ENCODE results near the gene SMIM45.
A peak's percentile ranks its signal among the peaks of the same experiment; 100 is the strongest.

SMIM45 gene

DNA sequence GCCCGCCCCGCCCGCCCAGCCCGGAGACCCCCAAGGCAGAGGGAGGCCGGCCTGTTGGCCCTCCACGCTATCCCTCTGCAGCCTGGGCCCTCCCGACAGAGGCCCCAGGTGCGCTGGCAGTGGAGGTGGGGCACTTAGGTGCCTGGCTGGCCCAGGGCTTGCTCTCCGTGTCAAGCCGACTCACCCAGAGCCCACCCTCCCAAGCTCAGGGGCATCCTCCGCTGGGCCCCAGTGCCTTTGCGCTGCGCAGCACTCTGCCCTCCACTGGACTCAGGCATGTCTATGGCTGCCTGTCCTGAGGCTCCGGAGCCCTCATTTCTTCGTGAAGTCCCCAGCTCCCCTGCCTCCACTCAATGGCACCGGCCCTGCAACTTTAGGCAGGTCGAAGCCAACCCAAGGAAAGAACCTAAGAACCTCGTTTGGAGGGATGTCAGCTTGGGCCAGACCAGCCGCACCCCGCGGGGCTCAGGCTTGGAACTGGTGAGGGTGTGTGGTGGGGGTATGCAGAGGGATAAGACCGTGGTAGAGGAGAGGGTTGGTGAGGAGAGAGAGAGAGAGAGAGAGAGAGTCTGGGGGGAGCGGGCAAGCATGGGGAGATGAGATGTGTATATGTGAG lies 6.1 kb downstream of the SMIM45 start:
- DNase-seq, result no peak
- TF ChIP-seq POLR2A (IDR thresholded peaks at IDR 0.05; ENCODE audit: low read length) (no peak), GATA1 (IDR thresholded peaks at IDR 0.05; ENCODE audit: low read depth, low read length) (no peak)

DNA sequence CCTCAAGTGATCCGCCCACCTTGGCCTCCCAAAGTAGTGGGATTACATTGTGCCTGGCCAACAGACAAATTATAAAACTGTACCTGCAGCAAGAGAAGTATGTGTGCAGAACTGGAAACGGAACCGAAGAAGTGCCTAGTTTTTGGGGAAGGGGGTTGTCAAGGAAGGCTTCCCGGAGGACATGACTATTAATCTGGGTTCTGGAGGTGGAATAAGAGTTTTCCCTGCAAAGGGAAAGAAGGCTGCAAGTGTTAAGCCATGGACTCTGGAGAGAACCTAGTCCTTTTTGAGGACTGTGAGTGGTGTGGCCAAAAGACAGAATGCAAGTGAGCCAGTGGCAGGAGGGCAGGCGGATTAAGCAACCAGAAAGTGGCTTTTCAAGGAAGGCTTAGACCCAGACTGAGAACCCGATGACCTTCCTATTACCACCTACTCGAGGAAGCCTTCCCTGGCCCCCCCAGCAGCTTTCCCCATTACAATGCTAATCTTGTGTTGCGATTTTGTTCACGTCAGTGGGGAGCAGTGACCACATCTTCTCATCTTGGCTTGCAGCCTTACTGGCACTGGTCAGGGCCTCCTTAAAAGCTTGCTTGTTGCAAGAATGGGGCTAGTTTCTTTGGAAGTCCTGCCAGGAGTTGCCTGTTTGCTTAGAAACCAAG lies 11.6 kb downstream of the SMIM45 start:
- no peak for TF ChIP-seq POLR2A (IDR thresholded peaks at IDR 0.05; ENCODE audit: low read length)
- TF ChIP-seq GATA1 (IDR thresholded peaks at IDR 0.05; ENCODE audit: low read depth, low read length), result no peak
- DNase-seq, result no peak

DNA sequence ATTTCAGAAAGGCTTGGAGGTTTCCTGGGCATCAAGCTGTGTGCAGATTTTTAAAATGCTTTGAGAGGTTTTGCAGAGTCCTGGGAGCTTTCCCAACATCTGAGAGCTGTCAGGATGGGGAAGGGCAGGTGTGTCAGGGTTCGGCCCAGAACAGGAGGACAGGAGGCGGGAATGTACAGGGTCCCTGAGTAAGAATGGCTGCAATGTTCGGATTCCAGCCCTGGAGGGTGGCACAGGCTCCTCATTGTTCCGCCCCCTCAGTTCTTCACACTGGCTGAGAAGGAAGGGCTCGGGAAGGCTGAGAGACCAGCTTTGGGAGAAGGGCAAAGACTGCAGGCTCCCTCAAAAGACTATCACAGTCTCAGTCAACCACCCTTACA lies 12.2 kb downstream of the SMIM45 start:
- DNase-seq, result no peak
- TF ChIP-seq POLR2A (IDR thresholded peaks at IDR 0.05; ENCODE audit: low read length) (no peak), GATA1 (IDR thresholded peaks at IDR 0.05; ENCODE audit: low read depth, low read length) (no peak)

GRCh38 chr22:41966225-41966606 lies 14.3 kb downstream of the SMIM45 start:
- TF ChIP-seq GATA1 (IDR thresholded peaks at IDR 0.05; ENCODE audit: low read depth, low read length), result no peak
- no peak for TF ChIP-seq POLR2A (IDR thresholded peaks at IDR 0.05; ENCODE audit: low read length)
- no peak for DNase-seq

DNA sequence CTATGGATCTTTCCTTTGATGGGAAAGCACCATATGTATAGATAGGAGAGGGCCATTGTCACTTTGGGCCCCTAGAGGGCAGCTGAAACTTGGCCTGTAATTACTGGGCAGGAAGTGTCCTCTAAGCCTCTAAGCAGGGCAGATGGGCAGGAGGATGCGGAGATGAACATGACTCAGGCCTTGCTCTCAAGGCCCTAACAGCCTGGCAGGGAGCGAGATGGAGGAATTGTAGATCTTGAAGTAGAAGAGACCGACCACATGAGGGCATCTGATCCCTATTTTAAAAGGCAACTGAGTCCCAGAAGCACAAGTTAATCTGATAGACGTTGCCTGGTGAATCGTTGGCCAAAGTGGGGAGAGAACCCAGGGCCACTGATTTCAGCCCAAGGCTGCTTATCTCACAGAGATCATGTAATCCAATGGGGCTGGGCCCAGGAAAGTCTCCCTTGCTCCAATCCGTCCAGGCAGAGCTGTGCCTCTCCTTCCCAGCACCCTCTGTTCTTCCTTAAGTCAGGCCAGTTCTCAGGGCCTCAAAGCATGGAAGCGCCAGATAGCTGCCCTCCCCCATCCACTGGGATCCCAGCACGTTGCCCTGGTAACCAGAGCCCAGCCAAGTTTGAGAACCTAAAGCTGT lies 14.8 kb downstream of the SMIM45 start:
- peak; percentile 54 to 60 for DNase-seq
- TF ChIP-seq POLR2A (IDR thresholded peaks at IDR 0.05; ENCODE audit: low read length), result no peak
- TF ChIP-seq GATA1 (IDR thresholded peaks at IDR 0.05; ENCODE audit: low read depth, low read length), result no peak

- TF ChIP-seq POLR2A (IDR thresholded peaks at IDR 0.05; ENCODE audit: low read length), result no peak
- TF ChIP-seq GATA1 (IDR thresholded peaks at IDR 0.05; ENCODE audit: low read depth, low read length), result no peak
- peak; percentile 42 to 71 for DNase-seq
These were observed 16.7 kb downstream of the SMIM45 start for GRCh38 chr22:41968601-41969000.

GRCh38 chr22:41969110-41969646 lies 17.2 kb downstream of the SMIM45 start, which contains the start of gene SEPTIN3:
TSS of gene SEPTIN3 (plus strand) at chr22:41969443. CDS start at chr22:41971493, 2,050 bp downstream.
- TF ChIP-seq POLR2A (IDR thresholded peaks at IDR 0.05; ENCODE audit: low read length), result no peak
- TF ChIP-seq GATA1 (IDR thresholded peaks at IDR 0.05; ENCODE audit: low read depth, low read length), result no peak
- no peak for DNase-seq

- DNase-seq, result no peak
- no peak for TF ChIP-seq GATA1 (IDR thresholded peaks at IDR 0.05; ENCODE audit: low read depth, low read length)
- TF ChIP-seq POLR2A (IDR thresholded peaks at IDR 0.05; ENCODE audit: low read length), result no peak
These were observed 18.7 kb downstream of the SMIM45 start for GRCh38 chr22:41970601-41971000.

- DNase-seq, result no peak
- TF ChIP-seq POLR2A (IDR thresholded peaks at IDR 0.05; ENCODE audit: low read length) (no peak), GATA1 (IDR thresholded peaks at IDR 0.05; ENCODE audit: low read depth, low read length) (no peak)
These were observed 19.5 kb downstream of the SMIM45 start for GRCh38 chr22:41971431-41971830.

DNA sequence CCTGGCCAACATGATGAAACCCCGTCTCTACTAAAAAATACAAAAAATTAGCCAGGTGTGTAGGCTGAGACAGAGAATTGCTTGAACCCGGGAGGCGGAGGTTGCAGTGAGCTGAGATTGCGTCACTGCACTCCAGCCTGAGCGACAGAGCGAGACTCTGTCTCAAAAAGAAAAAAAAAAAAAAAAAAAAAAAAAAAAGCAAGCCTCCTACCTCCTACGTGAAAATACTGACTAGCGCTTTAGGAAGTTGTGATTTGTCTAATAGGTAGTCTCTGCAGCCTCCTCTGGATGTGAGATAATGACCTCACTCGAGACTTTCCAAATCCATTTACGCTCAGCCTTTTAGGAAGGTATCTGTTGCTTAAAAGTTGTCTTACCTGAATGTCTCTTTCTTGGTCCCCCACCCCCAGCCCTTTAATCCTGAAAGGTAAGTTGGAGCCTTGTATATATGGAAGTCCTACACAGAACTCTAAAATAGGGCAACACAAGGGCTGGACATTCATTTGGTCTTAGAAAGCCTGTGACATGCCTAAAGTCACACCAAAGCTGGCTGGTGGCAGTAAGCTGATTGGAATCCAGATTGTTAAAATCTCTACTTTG lies 22.8 kb downstream of the SMIM45 start:
- DNase-seq, result no peak
- TF ChIP-seq POLR2A (IDR thresholded peaks at IDR 0.05; ENCODE audit: low read length) (no peak), GATA1 (IDR thresholded peaks at IDR 0.05; ENCODE audit: low read depth, low read length) (no peak)

DNA sequence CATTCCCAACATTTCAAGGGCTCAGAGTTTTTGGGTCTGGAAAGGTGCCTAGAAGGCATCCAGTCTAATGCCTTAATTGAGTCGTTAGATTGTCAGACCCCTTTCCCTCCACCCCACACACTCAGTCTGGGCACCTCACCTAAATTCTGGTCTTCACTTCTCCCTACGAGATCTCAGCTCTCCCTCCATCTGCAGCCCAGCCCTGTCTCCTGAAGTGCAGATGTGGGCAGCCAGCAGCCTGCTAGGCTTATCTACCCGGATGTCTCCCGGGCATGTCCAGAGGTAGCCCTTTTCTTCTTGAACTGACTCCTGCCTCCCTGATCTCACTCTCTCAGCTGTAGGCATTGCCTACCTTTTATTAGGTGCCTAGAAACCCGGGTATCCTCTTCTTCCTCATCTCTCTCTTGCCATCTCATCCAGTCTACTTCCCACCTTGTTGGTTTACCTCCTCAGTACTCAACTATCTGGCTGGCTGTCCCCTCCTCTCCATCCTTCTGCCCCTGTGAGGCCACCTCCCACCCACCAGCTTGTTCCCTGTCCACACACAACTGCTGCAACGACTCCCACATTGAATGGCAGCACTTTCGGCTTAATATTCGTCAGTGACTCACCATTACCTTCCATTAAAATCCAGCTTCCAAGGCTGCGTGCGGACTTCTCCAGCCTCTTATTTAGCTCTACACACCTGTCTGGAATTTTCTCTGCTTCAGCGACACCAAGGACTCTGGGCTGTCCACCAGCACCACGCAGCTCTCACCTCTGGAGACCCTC lies 23.5 kb downstream of the SMIM45 start:
- TF ChIP-seq GATA1 (IDR thresholded peaks at IDR 0.05; ENCODE audit: low read depth, low read length), result no peak
- no peak for TF ChIP-seq POLR2A (IDR thresholded peaks at IDR 0.05; ENCODE audit: low read length)
- DNase-seq, result no peak

GRCh38 chr22:41976070-41976901 lies 24.3 kb downstream of the SMIM45 start:
- peak in 1 of 2 experiments; percentile 32 for DNase-seq
- TF ChIP-seq GATA1 (IDR thresholded peaks at IDR 0.05; ENCODE audit: low read depth, low read length), result no peak
- TF ChIP-seq POLR2A (IDR thresholded peaks at IDR 0.05; ENCODE audit: low read length), result no peak

All from erythroblast (primary cell).